Neuron (in vitro differentiated cells): ENCODE measurements around the gene LFNG.

Experiments
- H2AFZ ChIP-seq: one replicate; pipeline ENCODE4 v1.6.1; 2013; ENCODE audit warnings: low read depth, mild to moderate bottlenecking, inconsistent platforms, low read length, moderate library complexity
- H3K27me3 ChIP-seq: one replicate; pipeline ENCODE4 v1.6.1; 2013; ENCODE audit warnings: low read length; ENCODE audit not compliant: insufficient read depth
- H3K36me3 ChIP-seq: one replicate; pipeline ENCODE4 v1.6.1; 2013; ENCODE audit warnings: low read length; ENCODE audit not compliant: insufficient read depth
- H3K4me1 ChIP-seq: one replicate; pipeline ENCODE4 v1.6.1; 2013; ENCODE audit warnings: low read length; ENCODE audit not compliant: insufficient read depth
- H3K4me3 ChIP-seq: 2 replicates; pipeline ENCODE4 v1.5.1; 2013; ENCODE audit warnings: mild to moderate bottlenecking, low read length, moderate library complexity
- H3K9me3 ChIP-seq: one replicate; pipeline ENCODE4 v1.6.1; 2013; ENCODE audit warnings: low read length

Gene LFNG

GRCh38 chr7:2537981-2538851 lies 18.6 kb downstream of the LFNG start:
- no peaks in the 10 kb centered on the region for H3K4me1 ChIP-seq
- H3K9me3 ChIP-seq, result no peaks in the 10 kb centered on the region
- H3K4me3 ChIP-seq, result no peak overlapping the region
- peaks cover 44% of the 10 kb centered on the region for H3K36me3 ChIP-seq
- H2AFZ ChIP-seq, result no peak overlapping the region
- no peaks in the 10 kb centered on the region for H3K27me3 ChIP-seq

- Histone ChIP-seq H3K9me3 (no peaks in the 10 kb centered on the region), H3K27me3 (no peaks in the 10 kb centered on the region), H3K36me3 (peaks cover 52% of the 10 kb centered on the region), H3K4me1 (no peaks in the 10 kb centered on the region), H2AFZ (no peak overlapping the region), H3K4me3 (no peak overlapping the region)
Measured at GRCh38 chr7:2539031-2539911, 19.7 kb downstream of the LFNG start.

- no peaks in the 10 kb centered on the region for H3K27me3 ChIP-seq
- no peaks in the 10 kb centered on the region for H3K4me1 ChIP-seq
- H3K4me3 ChIP-seq, result no peak overlapping the region
- peaks cover 57% of the 10 kb centered on the region for H3K36me3 ChIP-seq
- no peaks in the 10 kb centered on the region for H3K9me3 ChIP-seq
- no peak overlapping the region for H2AFZ ChIP-seq
Measured at GRCh38 chr7:2540133-2540532, 20.6 kb downstream of the LFNG start.

GRCh38 chr7:2540641-2541051 lies 21.1 kb downstream of the LFNG start:
- H2AFZ ChIP-seq, result no peak overlapping the region
- no peak overlapping the region for H3K4me3 ChIP-seq
- H3K36me3 ChIP-seq, result peaks cover 58% of the 10 kb centered on the region
- no peaks in the 10 kb centered on the region for H3K9me3 ChIP-seq
- no peaks in the 10 kb centered on the region for H3K27me3 ChIP-seq
- H3K4me1 ChIP-seq, result no peaks in the 10 kb centered on the region

DNA sequence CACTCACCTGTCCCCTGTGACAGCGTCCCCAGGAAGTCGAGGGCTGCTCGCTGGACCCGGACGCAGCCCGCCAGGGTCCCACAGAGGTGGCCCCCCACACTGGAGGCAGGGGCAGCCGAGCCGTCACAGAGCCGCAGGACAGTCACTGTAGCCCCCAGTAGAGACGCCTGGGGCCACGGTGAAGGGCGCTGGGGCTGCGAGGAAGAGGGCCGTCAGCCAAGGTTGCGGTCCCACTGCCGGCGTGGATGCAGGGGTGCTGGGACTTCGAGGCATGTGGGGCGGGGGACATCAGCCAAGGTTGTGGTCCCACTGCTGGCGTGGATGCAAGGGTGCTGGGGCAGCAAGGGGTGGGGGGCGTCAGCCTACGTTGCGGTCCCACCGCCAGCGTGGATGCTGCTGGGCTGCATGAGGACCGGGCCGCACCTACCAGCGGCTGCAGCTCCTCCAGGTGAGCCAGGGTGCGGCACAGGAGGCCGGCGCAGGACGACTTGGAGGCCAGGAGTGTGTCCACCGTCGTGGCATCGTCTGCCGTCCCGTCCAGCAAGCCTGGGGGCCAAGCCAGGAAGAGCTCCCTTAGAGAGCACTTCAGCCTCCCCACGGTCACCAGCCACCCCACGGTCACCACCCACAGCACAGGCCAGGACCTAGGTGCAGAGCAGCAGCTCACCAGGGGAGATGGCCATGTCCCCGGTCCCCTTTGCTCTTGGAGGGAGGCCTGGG lies 21.9 kb downstream of the LFNG start:
- H3K36me3 ChIP-seq, result peaks cover 66% of the 10 kb centered on the region

DNA sequence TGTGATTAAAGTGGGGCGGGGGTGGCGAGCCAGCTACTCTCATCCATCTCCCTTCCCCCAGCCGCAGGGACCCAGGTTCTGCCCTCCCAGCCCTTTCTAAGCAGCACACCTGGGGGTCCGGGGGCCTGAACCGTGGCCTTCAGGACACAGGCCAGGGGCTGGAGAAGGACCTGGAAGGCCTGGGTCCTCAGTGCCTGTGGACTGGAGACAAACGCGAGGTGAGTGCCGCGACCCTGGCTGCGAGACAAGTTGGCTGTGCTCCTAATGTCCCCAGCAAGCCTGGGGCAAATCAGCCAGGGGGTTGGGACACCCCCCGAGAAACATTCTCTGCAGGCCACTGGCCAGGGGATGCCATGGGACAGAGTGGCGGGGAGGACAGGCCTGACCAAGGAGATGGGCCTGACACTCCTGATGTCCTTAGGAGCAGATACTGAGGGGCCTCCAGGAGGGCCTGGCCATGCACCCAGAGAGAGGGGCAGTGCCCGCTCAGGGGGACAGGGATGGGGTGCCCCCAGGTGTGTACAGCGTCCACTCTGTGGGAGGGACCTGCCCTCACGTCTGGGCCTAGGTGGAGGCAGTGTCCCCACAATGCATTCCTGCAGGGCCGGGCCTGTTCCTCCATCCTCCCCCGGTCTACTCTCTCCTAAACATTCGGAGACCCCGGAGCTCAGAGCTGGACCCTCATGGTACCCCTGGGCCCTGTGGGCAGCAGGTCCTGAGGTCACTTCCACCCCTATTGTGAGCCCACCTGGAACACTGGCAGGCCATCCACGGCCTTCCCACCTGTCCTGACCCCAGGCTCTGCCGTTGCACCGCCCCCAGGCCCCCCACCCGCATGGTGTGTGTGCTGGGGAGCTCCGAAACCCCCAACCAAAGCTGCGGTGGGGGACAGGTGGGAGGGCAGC lies 22.7 kb downstream of the LFNG start:
- no peaks in the 10 kb centered on the region for H3K27me3 ChIP-seq
- no peaks in the 10 kb centered on the region for H3K9me3 ChIP-seq
- no peaks in the 10 kb centered on the region for H3K4me1 ChIP-seq
- peaks cover 72% of the 10 kb centered on the region for H3K36me3 ChIP-seq
- no peak overlapping the region for H2AFZ ChIP-seq
- no peak overlapping the region for H3K4me3 ChIP-seq

More for the DNA sequence above, 21.9 kb downstream of the LFNG start:
- Histone ChIP-seq H3K27me3 (no peaks in the 10 kb centered on the region), H3K9me3 (no peaks in the 10 kb centered on the region), H2AFZ (no peak overlapping the region), H3K4me1 (no peaks in the 10 kb centered on the region), H3K4me3 (no peak overlapping the region)

DNA sequence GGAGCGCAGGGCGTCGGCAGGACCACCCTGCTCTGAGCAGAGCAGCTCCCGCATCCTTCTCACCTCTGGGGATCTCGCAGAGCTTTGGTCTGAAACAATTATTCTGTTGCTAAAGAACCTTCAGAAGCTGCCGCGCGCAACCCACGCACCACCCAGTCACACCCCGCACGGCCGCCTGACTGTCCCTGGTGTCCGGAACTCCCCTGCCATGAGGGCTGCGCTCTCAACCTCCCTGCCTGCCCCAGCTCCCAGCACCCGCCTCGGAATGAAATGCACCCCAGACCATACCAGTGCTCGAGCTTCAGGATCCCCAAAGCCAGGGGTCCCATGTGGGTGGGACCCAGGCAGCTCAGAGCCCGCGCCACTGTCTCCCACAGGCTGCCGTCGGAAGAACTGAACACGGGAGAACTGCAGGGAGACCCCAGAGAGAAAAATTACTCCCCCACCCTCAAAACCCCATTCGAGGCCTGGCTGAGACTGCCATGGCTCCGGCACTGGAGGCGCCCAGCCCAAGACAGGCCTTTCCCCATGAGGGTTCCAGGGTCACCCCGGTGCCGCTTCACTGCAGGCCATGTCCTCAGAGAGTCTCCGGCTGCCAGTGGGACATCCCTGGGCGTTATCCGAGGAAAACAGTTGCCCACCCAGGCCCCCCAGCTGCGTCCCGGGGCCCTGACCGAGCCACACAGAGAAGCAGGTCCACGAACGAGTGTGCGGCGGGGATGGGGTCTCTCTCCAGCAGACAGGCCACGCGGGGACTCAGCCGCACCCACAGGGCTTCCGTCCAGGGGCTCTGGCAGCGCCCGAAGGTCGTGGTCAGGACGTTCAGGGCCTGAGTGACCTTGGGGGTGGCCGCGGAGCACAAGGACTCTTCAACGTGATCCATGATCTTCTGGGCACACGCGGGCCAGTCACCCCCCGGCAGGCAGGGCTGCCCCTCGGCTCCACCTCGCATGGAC lies 23.6 kb downstream of the LFNG start:
- Histone ChIP-seq H3K4me1 (no peaks in the 10 kb centered on the region), H3K4me3 (no peak overlapping the region), H2AFZ (no peak overlapping the region), H3K36me3 (peaks cover 76% of the 10 kb centered on the region), H3K9me3 (no peaks in the 10 kb centered on the region), H3K27me3 (no peaks in the 10 kb centered on the region)

DNA sequence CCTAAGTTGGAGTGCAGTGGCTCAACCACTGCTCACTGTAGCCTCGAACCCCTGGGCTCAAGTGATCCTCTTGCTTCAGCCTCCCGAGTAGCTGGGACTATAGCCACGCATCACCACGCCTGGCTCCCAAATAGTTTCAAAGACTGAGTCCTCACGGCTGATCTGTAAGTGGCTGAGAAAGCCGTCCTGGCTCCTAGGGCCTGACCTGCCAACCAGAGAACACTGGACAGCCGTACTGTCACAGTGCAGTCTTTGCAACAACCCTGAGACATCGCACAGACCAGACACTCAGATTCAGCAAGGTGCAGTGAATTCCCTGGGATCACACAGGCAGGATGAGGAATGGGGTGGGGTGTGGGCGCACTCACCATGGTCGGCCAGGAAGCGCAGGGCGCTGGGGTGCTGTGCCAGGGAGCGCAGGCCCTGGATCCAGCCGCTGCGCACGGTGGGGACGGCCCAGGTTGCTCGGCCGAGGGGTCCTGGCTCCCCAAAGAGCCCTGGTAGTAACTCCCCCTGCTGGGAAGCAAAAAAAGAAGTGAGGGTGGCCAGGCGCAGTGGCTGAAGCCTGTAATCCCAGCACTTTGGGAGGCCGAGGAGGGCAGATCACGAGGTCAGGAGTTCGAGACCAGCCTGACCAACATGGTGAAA lies 25.1 kb downstream of the LFNG start:
- no peaks in the 10 kb centered on the region for H3K9me3 ChIP-seq
- no peak overlapping the region for H2AFZ ChIP-seq
- H3K4me3 ChIP-seq, result no peak overlapping the region
- H3K27me3 ChIP-seq, result no peaks in the 10 kb centered on the region
- H3K4me1 ChIP-seq, result no peaks in the 10 kb centered on the region
- H3K36me3 ChIP-seq, result peaks cover 74% of the 10 kb centered on the region

- Histone ChIP-seq H3K36me3 (peaks cover 70% of the 10 kb centered on the region), H3K9me3 (no peaks in the 10 kb centered on the region)
Measured at GRCh38 chr7:2545746-2546425, 26.3 kb downstream of the LFNG start.

DNA sequence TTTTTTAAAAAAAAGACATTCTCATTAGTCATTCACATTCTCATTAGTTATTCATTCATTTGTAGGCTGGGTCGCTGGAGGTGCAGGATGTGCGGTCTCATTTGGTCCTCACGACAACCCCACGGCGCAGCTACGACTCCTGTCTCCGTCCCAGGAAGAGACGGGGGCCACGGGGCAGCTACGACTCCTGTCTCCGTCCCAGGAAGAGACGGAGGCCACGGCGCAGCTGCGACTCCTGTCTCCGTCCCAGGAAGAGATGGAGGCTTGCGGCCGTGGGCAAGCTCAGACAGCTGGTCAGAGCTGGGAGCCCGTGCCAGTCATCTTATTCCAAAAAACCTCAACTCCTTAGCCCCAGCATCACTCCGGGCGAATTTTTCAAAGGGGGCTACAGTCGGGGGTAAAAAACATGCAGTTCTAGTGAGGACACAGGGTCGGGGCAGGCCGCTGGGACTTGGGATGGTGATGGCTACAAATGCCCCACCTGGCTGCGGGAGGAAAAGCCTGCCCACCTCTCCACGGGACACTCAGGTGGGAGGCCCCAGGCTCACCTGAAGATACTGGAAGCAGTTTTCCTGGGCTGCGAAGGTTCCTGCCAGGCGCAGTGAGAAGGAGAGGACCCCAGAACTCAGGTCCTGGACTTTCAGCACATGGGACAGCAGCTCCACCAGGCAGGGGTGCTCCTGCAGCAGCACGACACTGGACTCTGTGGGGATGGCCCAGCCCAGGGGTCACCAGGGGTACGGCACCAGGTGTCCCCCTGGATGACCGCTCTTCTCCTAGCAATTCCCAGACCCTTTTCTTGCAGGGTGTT lies 27.4 kb downstream of the LFNG start:
- H3K36me3 ChIP-seq, result peaks cover 66% of the 10 kb centered on the region
- no peaks in the 10 kb centered on the region for H3K27me3 ChIP-seq
- no peak overlapping the region for H2AFZ ChIP-seq
- no peaks in the 10 kb centered on the region for H3K9me3 ChIP-seq
- H3K4me1 ChIP-seq, result no peaks in the 10 kb centered on the region
- H3K4me3 ChIP-seq, result no peak overlapping the region

More at GRCh38 chr7:2545746-2546425, 26.3 kb downstream of the LFNG start:
- Histone ChIP-seq H2AFZ (no peak overlapping the region), H3K4me1 (no peaks in the 10 kb centered on the region), H3K27me3 (no peaks in the 10 kb centered on the region), H3K4me3 (no peak overlapping the region)
